Measurements from ENCODE around the gene OBSL1. TPM values are rescaled to one million over a fixed set of nuclear protein-coding genes. Genes with fewer than 3 reads are reported as not detected.

Gene OBSL1
- total RNA-seq, 4 donors from 2014 or later: 85.0 to 135 (median 98.3) TPM

Small RNA genes lying within 50 kb of the gene (small RNA-seq; reads per million reads assigned to genes)
- gene MIR3132 (0.38 reads per million), gene RN7SKP213 (not detected)

Other genes with a start within 250 kb of the OBSL1 start
- gene RESP18, start 238.8 kb downstream of the OBSL1 start, total RNA-seq: not detected
- gene DNPEP, start 183.6 kb downstream of the OBSL1 start, total RNA-seq: 10 to 100 TPM; 35.2 to 88.1 (median 52.6) TPM
- 10 to 100 TPM; 20.7 to 50.4 (median 25.0) TPM for gene DES, start 153.2 kb downstream of the OBSL1 start, total RNA-seq
- 10 to 100 TPM in 1 of 4 donors, 1 to 10 TPM in 3; 6.7 to 10.2 (median 8.1) TPM for gene SPEG, start 136.7 kb downstream of the OBSL1 start, total RNA-seq
- gene GMPPA, start 72.6 kb downstream of the OBSL1 start, total RNA-seq: 10 to 100 TPM; 18.8 to 29.7 (median 27.8) TPM
- 1 to 10 TPM in 1 of 4 donors, under 1 TPM in 1, not detected in 2; 0.42 to 3.0 TPM for gene ASIC4, start 57.1 kb downstream of the OBSL1 start, total RNA-seq
- 10 to 100 TPM; 51.3 to 91.2 (median 62.9) TPM for gene CHPF, start 27.7 kb downstream of the OBSL1 start, total RNA-seq
- 1 to 10 TPM; 1.6 to 2.4 (median 1.9) TPM for gene TMEM198, start 27.5 kb downstream of the OBSL1 start, total RNA-seq
- 1 to 10 TPM in 2 of 4 donors, not detected in 2; 1.1 to 1.4 TPM for gene INHA, start 771 bp upstream of the OBSL1 start, total RNA-seq
- 10 to 100 TPM; 33.9 to 77.0 (median 72.3) TPM for gene STK11IP, start 26.3 kb upstream of the OBSL1 start, total RNA-seq
- 1 to 10 TPM; 1.3 to 5.1 (median 3.4) TPM for gene SLC4A3, start 56.1 kb upstream of the OBSL1 start, total RNA-seq

Data from tibial nerve (tissue), 4 donors.